HFFc6 (cell line): ENCODE data around the gene ITPK1. TPM values are rescaled to one million over a fixed set of nuclear protein-coding genes. Genes with fewer than 3 reads are reported as not detected.

Source experiments
- DNase-seq: peaks from one replicate; pipeline ENCODE4 v3.0.0-alpha.2; 2018
- H3K27ac Mint-ChIP-seq: 2 replicates; pipeline ENCODE4 v1.8.0; 2020; ENCODE audit warnings: mild to moderate bottlenecking, mixed read lengths
- H3K27me3 Mint-ChIP-seq: 2 replicates; pipeline ENCODE4 v1.8.0; 2021; ENCODE audit warnings: mild to moderate bottlenecking, moderate library complexity, mixed read lengths; ENCODE audit not compliant: insufficient read depth
- H3K36me3 Mint-ChIP-seq: 2 replicates; pipeline ENCODE4 v1.8.0; 2021; ENCODE audit warnings: low read depth, mixed read lengths
- H3K4me1 Mint-ChIP-seq: 2 replicates; pipeline ENCODE4 v1.8.0; 2020; ENCODE audit warnings: low read depth, mixed read lengths
- H3K4me3 Mint-ChIP-seq: 2 replicates; pipeline ENCODE4 v1.8.0; 2020; ENCODE audit warnings: mild to moderate bottlenecking, moderate library complexity, mixed read lengths
- H3K9me3 Mint-ChIP-seq: 2 replicates; pipeline ENCODE4 v1.8.0; 2020; ENCODE audit warnings: mild to moderate bottlenecking, mixed read lengths
- CTCF ChIP-seq: fragments of 200-600 bp; sonication (generic); IDR thresholded peaks from 2 replicates; pipeline ENCODE4 v1.5.0; 2021; ENCODE audit warnings: antibody characterized with exemption, mild to moderate bottlenecking
- total RNA-seq, 6 experiments: library from RNA; stranded (reverse); fragmentation: NEBNext Ultra II Directional; extraction: Animal tissue kit (Norgen Biotek cat#: 25700); gene quantifications; 2 replicates in 1 of 6; 3 replicates in 5 of 6; pipeline ENCODE4 v1.2.3, GENCODE V29; 2021

Gene ITPK1
- total RNA-seq, 6 experiments from 2014 or later: 27.3 to 38.1 (median 32.4) TPM

- Mint-ChIP-seq H3K4me3 (no peak overlapping the region), H3K4me1 (peaks cover 48% of the 10 kb centered on the region), H3K9me3 (no peaks in the 10 kb centered on the region), H3K27ac (no peak overlapping the region), H3K27me3 (peaks cover 2% of the 10 kb centered on the region; the same call in 1 of the 2 replicates), H3K36me3 (no peaks in the 10 kb centered on the region)
- DNase-seq: no peak
- TF ChIP-seq CTCF: no peak
Measured at GRCh38 chr14:93011141-93011529, 104.6 kb downstream of the ITPK1 start.

- no peak for TF ChIP-seq CTCF
- Mint-ChIP-seq H3K27ac (no peak overlapping the region), H3K4me3 (no peak overlapping the region), H3K27me3 (peaks cover 2% of the 10 kb centered on the region; the same call in 1 of the 2 replicates), H3K36me3 (no peaks in the 10 kb centered on the region), H3K9me3 (no peaks in the 10 kb centered on the region), H3K4me1 (peaks cover 48% of the 10 kb centered on the region)
- DNase-seq: no peak
Measured at GRCh38 chr14:93010522-93011140, 105.1 kb downstream of the ITPK1 start.

GRCh38 chr14:93010130-93010499, 105.6 kb downstream of the ITPK1 start:
- Mint-ChIP-seq H3K4me1 (peaks cover 48% of the 10 kb centered on the region), H3K4me3 (no peak overlapping the region), H3K27me3 (peaks cover 2% of the 10 kb centered on the region; the same call in 1 of the 2 replicates), H3K27ac (no peak overlapping the region), H3K9me3 (no peaks in the 10 kb centered on the region), H3K36me3 (no peaks in the 10 kb centered on the region)
- no peak for TF ChIP-seq CTCF
- no peak for DNase-seq

GRCh38 chr14:93009471-93010129, 106.1 kb downstream of the ITPK1 start:
- H3K4me3 Mint-ChIP-seq: no peak overlapping the region
- H3K27me3 Mint-ChIP-seq: no peaks in the 10 kb centered on the region; the same call in 1 of the 2 replicates
- no peak overlapping the region for H3K27ac Mint-ChIP-seq
- TF ChIP-seq CTCF: no peak
- H3K4me1 Mint-ChIP-seq: peaks cover 48% of the 10 kb centered on the region
- H3K36me3 Mint-ChIP-seq: no peaks in the 10 kb centered on the region
- no peaks in the 10 kb centered on the region for H3K9me3 Mint-ChIP-seq
- no peak for DNase-seq

DNA sequence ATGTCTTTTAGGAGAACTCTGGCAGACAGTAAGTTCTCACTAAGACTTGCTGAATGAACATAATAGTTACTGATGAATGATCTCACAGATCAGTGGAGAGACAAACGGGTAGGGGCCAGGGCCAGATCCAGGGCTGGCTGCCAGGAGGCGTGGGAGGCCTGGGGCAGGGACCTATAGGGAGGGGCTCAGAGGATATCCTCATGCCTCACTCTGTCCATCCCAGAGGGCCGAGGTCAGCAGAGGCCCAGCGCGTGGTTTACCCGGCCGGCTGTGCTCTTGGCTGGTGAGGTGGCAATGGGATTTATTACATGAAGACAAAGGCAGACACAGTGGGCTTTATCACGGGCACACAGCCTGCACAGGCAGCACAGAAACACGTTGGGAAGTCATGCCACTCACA, 107.3 kb downstream of the ITPK1 start:
- DNase-seq: peak; percentile 11
- Mint-ChIP-seq H3K36me3 (no peaks in the 10 kb centered on the region), H3K4me3 (no peak overlapping the region), H3K27ac (peak overlapping the region; percentile 5; the same call in 1 of the 2 replicates), H3K4me1 (peaks cover 41% of the 10 kb centered on the region), H3K9me3 (no peaks in the 10 kb centered on the region), H3K27me3 (no peaks in the 10 kb centered on the region; the same call in 1 of the 2 replicates)
- no peak for TF ChIP-seq CTCF
